AG04450 (cell line): Measurements from ENCODE around the gene ANGPTL2. TPM values are rescaled to one million over a fixed set of nuclear protein-coding genes. Genes with fewer than 3 reads are reported as not detected.

Experiments used
- CTCF ChIA-PET: fragments of 300-600, 350-600 bp; formaldehyde crosslinking; extraction: SDS; loops from one replicate; lab custom pipeline; 2022; ENCODE audit warnings: antibody characterized with exemption, inconsistent platforms; lab: Charles Lee
- POLR2A ChIA-PET: fragments of 350-600 bp; formaldehyde crosslinking; extraction: SDS; loops from one replicate; lab custom pipeline; 2021; ENCODE audit warnings: antibody characterized with exemption, inconsistent platforms; lab: Yijun Ruan, JAX
- DNase-seq: peaks from one replicate; pipeline ENCODE4 v3.0.0-alpha.2; 2011; ENCODE audit warnings: low read depth, low spot score
- H3K27ac ChIP-seq: one replicate; pipeline ENCODE4 v1.5.1; 2012; ENCODE audit warnings: low read depth, low read length, control low read depth
- H3K27me3 ChIP-seq: one replicate; pipeline ENCODE4 v1.6.0; 2012; ENCODE audit warnings: low read length; ENCODE audit not compliant: control insufficient read depth, insufficient read depth
- H3K4me3 ChIP-seq: 2 replicates; pipeline ENCODE4 v1.5.1; 2011; ENCODE audit warnings: mild to moderate bottlenecking, low read depth, low read length, control low read depth
- H3K9me3 ChIP-seq: 2 replicates; pipeline ENCODE4 v1.5.1; 2012; ENCODE audit warnings: low read length; ENCODE audit not compliant: control insufficient read depth, insufficient read depth
- CTCF ChIP-seq: IDR thresholded peaks from 2 replicates; pipeline ENCODE4 v1.5.1; 2011; ENCODE audit warnings: low read depth, low read length, control low read depth, inconsistent platforms
- polyA plus RNA-seq: library from polyadenylated mRNA; depleted of rRNA; stranded (reverse); fragments of >200 nt; gene quantifications from 2 replicates; pipeline ENCODE4 v1.2.3, GENCODE V29; 2011

Gene ANGPTL2
- polyA plus RNA-seq, 1 experiment: 108 TPM

- Histone ChIP-seq H3K9me3 (no peaks in the 10 kb centered on the region; the same call in 1 of the 2 replicates), H3K27ac (peak overlapping the region; percentile 91), H3K4me3 (peak overlapping the region; percentile 94), H3K27me3 (no peaks in the 10 kb centered on the region)
- no peak for DNase-seq
- TF ChIP-seq CTCF: no peak
- ChIA-PET POLR2A (interaction anchor here (0.5 to 3.9 kb wide), 22 partner anchors 8 to 484 kb away, joined by 3 to 65 read pairs (median 5); partner anchors contain the start of genes LRSAM1 and RPL12), CTCF (interaction anchor here (0.6 to 2.0 kb wide), 6 partner anchors 10 to 183 kb away, joined by 3 to 6 read pairs (median 4); no protein-coding TSS in a partner anchor)
Observed at GRCh38 chr9:127123064-127123890, 842 bp upstream of the ANGPTL2 start.

- no peak for TF ChIP-seq CTCF
- H3K4me3 ChIP-seq: peak overlapping the region; percentile 94
- ChIA-PET CTCF (interaction anchor here (0.6 to 1.7 kb wide), 4 partner anchors 77 to 180 kb away, joined by 4 to 11 read pairs (median 7); no protein-coding TSS in a partner anchor), POLR2A (interaction anchor here (0.7 to 3.9 kb wide), 12 partner anchors 10 to 180 kb away, joined by 3 to 65 read pairs (median 5); no protein-coding TSS in a partner anchor)
- no peaks in the 10 kb centered on the region for H3K27me3 ChIP-seq
- peak overlapping the region; percentile 91 for H3K27ac ChIP-seq
- no peak for DNase-seq
- H3K9me3 ChIP-seq: no peaks in the 10 kb centered on the region; the same call in 1 of the 2 replicates
Observed at GRCh38 chr9:127121628-127122175, 733 bp downstream of the ANGPTL2 start.

- POLR2A ChIA-PET: no interaction called here
Observed at GRCh38 chr9:127119320-127119709, 3.1 kb downstream of the ANGPTL2 start.

GRCh38 chr9:127118597-127119319, 3.7 kb downstream of the ANGPTL2 start:
- CTCF ChIA-PET: interaction anchor here (1.3 to 1.5 kb wide), 2 partner anchors 178 kb away, joined by 4 to 8 read pairs; no protein-coding TSS in a partner anchor
- no peaks in the 10 kb centered on the region for H3K27me3 ChIP-seq
- H3K27ac ChIP-seq: no peak overlapping the region
- POLR2A ChIA-PET: no interaction called here
- H3K9me3 ChIP-seq: no peaks in the 10 kb centered on the region; the same call in 1 of the 2 replicates
- TF ChIP-seq CTCF: no peak
- no peak for DNase-seq
- no peak overlapping the region for H3K4me3 ChIP-seq

More at GRCh38 chr9:127119320-127119709, 3.1 kb downstream of the ANGPTL2 start:
- TF ChIP-seq CTCF: no peak
- CTCF ChIA-PET: interaction anchor here (1.3 kb wide), 1 partner anchor 179 kb away, joined by 8 read pairs; no protein-coding TSS in a partner anchor
- H3K4me3 ChIP-seq: peak overlapping the region; percentile 20; the same call in 1 of the 2 replicates
- DNase-seq: no peak
- no peaks in the 10 kb centered on the region; the same call in 1 of the 2 replicates for H3K9me3 ChIP-seq
- no peaks in the 10 kb centered on the region for H3K27me3 ChIP-seq
- H3K27ac ChIP-seq: no peak overlapping the region
